CMK (cell line): ENCODE measurements around the gene DHX38.

ENCODE experiments used
- DNase-seq: peaks from one replicate; pipeline ENCODE4 v3.0.0-alpha.2; 2010; ENCODE audit warnings: low read depth

The DHX38 gene

GRCh38 chr16:72083778-72084404, 9.8 kb upstream of the DHX38 start:
- DNase-seq, result no peak

DNA sequence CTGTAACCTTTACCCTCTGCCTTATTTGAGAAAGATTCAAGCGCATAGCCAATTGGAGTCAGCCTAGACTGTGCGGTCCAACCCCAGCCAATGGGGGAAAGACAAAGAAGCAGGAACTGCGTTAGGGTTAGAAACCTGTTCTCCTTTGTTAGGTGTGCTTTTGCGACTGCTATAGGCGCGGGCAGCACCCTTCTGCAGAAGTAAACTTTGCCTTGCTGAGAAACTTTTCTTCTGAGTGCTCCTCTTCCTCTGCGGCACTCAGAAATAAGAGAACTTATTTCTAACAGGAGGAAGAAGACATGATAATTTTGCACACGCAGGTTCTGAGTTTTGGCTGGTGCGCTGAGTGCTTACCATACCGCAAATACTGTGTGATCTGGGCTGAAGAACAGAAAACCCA, 9.2 kb upstream of the DHX38 start:
- no peak for DNase-seq

GRCh38 chr16:72085002-72085401, 8.6 kb upstream of the DHX38 start:
- no peak for DNase-seq

GRCh38 chr16:72091217-72091616, 2.4 kb upstream of the DHX38 start:
- no peak for DNase-seq

- no peak for DNase-seq
These were observed 707 bp upstream of the DHX38 start for GRCh38 chr16:72092832-72093447.

DNA sequence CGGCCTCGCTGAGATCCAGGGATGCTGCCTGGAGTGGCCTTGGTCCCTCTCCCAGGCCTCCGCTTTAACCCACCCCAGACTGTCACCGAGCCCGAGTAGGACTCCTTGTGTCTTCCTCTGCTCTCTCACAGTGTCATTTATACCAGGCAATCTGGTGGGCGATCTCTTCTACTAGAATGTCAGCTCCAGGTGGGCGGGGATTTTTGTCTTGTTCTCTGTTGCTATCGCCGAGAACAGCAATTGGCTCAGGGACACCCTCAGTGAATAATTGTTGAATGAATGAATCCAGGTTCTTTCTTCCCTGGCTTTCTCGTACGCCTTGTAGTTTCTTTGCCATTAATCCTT, 591 bp downstream of the DHX38 start:
- DNase-seq, result no peak

- no peak for DNase-seq
These were observed 5.3 kb downstream of the DHX38 start for GRCh38 chr16:72098936-72099335.

- peak; percentile 37 for DNase-seq
These were observed 5.8 kb downstream of the DHX38 start for GRCh38 chr16:72099377-72099818.

- no peak for DNase-seq
These were observed 7.5 kb downstream of the DHX38 start for GRCh38 chr16:72101195-72101594.

GRCh38 chr16:72104905-72105304, 11.3 kb downstream of the DHX38 start:
- no peak for DNase-seq

- DNase-seq, result no peak
These were observed 12.3 kb downstream of the DHX38 start for GRCh38 chr16:72105978-72106377.

- no peak for DNase-seq
These were observed 13.7 kb downstream of the DHX38 start for GRCh38 chr16:72107371-72107770.

DNA sequence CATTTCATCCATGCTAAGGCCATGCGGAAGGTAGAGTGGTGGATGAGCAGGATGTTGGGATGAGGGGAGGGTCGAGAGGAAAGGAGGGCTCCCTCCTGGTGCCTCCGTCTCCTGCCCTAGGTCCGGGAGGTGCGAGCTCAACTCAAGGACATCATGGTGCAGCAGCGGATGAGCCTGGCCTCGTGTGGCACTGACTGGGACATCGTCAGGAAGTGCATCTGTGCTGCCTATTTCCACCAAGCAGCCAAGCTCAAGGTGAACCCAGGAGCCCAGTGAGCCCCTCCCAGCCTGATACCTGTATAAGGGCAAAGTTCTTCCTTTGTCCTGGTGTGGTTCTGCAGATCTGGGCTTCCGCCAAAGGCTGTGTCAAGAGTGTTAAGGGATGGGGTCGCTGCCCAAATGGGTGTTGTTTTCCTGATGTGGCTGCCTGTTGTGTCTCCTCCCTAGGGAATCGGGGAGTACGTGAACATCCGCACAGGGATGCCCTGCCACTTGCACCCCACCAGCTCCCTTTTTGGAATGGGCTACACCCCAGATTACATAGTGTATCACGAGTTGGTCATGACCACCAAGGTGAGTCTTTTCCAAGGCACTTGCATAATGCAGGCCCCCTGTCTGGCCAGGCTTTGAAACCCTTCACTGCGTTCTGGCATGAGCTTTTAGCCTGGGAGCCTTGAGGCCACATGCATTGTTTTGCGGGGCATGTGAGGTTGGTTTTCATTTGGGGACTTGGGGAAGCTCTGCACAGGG, 14.9 kb downstream of the DHX38 start:
- no peak for DNase-seq

DNA sequence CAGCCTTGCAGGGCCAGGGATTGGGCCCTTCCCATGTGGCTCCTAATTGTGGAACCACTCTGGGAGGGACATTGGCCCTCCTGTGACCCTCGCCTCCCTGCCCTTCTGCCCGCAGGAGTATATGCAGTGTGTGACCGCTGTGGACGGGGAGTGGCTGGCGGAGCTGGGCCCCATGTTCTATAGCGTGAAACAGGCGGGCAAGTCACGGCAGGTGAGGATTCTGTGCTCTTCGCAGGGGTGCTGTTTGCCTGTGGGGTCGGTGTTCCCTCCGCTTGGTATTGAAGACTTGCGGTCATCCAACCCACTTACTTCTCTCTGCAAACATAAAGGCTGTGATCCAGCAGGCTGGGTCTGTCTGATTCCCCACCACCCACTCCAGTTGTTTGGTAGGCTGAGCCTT, 15.7 kb downstream of the DHX38 start:
- DNase-seq, result no peak

- no peak for DNase-seq
These were observed 16.4 kb downstream of the DHX38 start for GRCh38 chr16:72109966-72110530.

GRCh38 chr16:72110662-72111615, 17.3 kb downstream of the DHX38 start:
- no peak for DNase-seq

DNA sequence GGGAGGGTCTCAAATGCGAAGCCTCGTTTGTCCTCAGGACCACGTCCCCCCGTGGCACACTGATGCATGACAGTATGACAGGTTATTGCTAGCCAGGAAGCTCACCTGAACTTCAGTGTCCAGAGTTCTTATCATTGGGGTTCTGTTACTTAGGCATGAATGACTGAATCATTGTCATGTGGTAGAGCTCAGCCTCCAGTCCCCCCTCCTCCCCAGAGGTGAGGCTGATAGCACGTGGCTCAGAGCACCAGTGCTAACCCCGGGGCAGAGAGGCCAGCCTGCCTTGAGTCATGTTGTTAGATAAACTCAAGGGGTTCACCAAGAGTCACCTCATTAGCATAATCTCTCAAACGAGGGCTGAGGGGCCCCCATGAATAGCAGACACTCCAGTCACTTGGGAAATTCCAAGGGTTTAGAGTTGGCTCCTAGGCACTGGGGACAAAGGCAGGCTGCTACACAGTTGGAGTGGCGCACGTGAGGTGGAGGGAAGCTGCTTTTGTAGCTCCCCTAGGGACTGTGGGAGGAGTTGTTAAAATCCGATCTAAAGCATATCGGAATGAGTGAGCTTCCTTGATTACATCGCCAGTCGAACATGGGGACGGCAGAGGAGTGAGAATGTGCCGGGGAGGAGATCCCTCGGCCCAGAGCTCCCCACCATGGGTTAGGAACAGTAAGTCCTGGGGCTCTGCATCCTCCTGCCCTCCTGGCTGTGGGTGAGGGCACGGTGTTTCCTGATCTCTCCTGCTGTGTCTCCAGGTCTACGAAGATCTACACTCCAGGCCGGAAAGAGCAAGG, 18.2 kb downstream of the DHX38 start:
- no peak for DNase-seq

GRCh38 chr16:72112452-72112792, 18.8 kb downstream of the DHX38 start:
- DNase-seq, result no peak

DNA sequence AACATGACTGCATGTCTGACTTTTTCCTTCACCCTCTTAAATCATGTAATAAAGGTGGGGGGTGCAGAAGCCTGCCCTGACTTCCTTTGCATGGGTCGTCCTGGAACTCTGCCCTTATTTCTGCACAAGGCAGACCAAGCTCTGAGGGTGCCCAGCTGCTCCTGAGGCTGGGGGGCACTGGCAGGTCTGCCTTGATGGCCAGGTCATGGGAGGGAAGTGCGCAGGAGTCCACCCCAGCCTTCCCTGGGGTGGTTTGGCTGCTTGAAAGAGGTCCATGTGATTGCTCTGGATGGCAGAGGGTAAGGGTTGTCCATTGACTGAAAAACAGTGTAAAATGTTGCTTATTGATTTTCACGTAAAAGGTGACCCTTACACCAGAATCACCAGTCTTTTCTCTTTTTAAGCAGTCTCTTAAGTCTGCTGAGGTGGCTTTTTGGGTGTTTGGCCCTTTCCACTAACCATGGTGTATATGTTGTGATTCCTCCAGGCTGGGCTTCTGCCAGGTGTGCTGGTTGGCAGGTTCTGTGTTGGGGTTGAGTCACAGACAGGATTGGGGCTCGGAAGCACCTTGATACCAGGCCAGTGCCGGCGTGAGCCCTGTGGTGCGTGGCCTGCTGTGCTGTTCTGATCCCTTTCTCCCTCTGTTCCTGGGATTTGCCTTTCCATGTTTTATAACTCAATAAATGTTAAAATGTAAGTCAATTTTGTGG, 19.4 kb downstream of the DHX38 start:
- no peak for DNase-seq

DNA sequence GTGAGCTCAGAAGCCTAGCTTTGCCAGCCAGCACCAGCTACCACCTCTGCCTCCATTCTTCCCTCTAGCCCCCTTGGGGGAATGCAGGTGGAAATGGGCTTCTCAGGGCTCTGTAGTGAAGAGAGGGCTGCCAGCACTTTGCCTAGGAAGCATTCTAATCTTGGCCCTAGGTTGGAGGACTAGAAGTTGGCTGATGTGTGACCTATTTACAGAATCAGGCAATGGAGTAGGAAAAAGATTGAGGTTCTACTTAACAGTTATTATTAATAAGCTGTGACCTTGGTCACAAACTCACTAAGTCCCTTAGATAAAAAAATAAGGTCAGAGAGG, 19.9 kb downstream of the DHX38 start:
- no peak for DNase-seq

DNA sequence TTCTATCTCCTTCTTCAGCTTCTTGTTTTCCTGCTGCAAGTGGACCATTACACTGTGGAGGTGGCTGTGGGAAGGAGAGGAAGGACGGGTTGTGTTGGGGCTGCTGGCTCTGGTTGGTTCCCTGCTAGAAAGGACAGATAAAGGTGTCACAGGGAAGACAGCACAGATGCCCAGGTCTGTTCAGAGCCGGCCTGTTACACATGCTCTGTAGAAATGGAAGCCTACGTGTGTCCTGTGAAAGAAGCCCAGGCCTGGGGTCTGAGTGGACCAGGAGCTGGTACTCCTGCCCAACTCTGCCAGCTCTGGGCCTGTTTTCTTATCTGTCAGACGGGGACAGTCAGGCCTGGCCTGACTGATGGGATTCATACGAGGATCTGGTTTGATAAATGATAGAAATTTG, 26.4 kb downstream of the DHX38 start:
- no peak for DNase-seq
